NT2/D1 (cell line): ENCODE measurements around the gene SLC1A7.

Experiments used
- DNase-seq: peaks from one replicate; pipeline ENCODE4 v3.0.0-alpha.2; 2011; ENCODE audit warnings: low read depth, low spot score
- H3K27me3 ChIP-seq: 2 replicates; pipeline ENCODE4 v1.6.0; 2011; ENCODE audit warnings: mild to moderate bottlenecking; ENCODE audit not compliant: insufficient read length, insufficient read depth
- H3K36me3 ChIP-seq: 2 replicates; pipeline ENCODE4 v1.6.1; 2011; ENCODE audit warnings: mild to moderate bottlenecking, low read length, mixed read lengths; ENCODE audit not compliant: insufficient read depth, insufficient read length
- H3K4me1 ChIP-seq: 2 replicates; pipeline ENCODE4 v1.5.1; 2011; ENCODE audit not compliant: insufficient read depth, insufficient read length
- H3K4me3 ChIP-seq: 2 replicates; pipeline ENCODE4 v1.5.1; 2011; ENCODE audit warnings: low read depth; ENCODE audit not compliant: insufficient read length
- H3K9ac ChIP-seq: 2 replicates; pipeline ENCODE4 v1.6.0; 2011; ENCODE audit warnings: low read depth; ENCODE audit not compliant: insufficient read length
- H3K9me3 ChIP-seq: 2 replicates; pipeline ENCODE4 v1.5.1; 2011; ENCODE audit warnings: mild to moderate bottlenecking, low read length; ENCODE audit not compliant: insufficient read depth
- SUZ12 ChIP-seq: IDR thresholded peaks from 2 replicates; pipeline ENCODE4 v1.6.1; 2011; ENCODE audit not compliant: insufficient read length, insufficient read depth; ENCODE audit errors: extremely low read depth
- YY1 ChIP-seq: IDR thresholded peaks from 2 replicates; pipeline ENCODE4 v1.6.1; 2011; ENCODE audit not compliant: insufficient read length, insufficient read depth
- ZNF274 ChIP-seq: IDR thresholded peaks from 2 replicates; pipeline ENCODE4 v1.6.1; 2011; ENCODE audit warnings: mild to moderate bottlenecking, low read depth, low read length

Gene SLC1A7

GRCh38 chr1:53051676-53052075, 90.8 kb downstream of the SLC1A7 start:
- H3K36me3 ChIP-seq, result peaks cover 10% of the 10 kb centered on the region

GRCh38 chr1:53050310-53050709, 92.1 kb downstream of the SLC1A7 start:
- Histone ChIP-seq H3K27me3 (no peaks in the 10 kb centered on the region), H3K9ac (no peak overlapping the region), H3K4me3 (no peak overlapping the region), H3K4me1 (peaks cover 2% of the 10 kb centered on the region), H3K9me3 (no peaks in the 10 kb centered on the region), H3K36me3 (peaks cover 10% of the 10 kb centered on the region)
- DNase-seq, result no peak
- no peak for TF ChIP-seq ZNF274
- TF ChIP-seq SUZ12, result no peak
- TF ChIP-seq YY1, result no peak

More at GRCh38 chr1:53051676-53052075, 90.8 kb downstream of the SLC1A7 start:
- Histone ChIP-seq H3K27me3 (no peaks in the 10 kb centered on the region), H3K9me3 (no peaks in the 10 kb centered on the region), H3K9ac (no peak overlapping the region), H3K4me3 (no peak overlapping the region), H3K4me1 (peaks cover 2% of the 10 kb centered on the region)
- TF ChIP-seq SUZ12, result no peak
- TF ChIP-seq ZNF274, result no peak
- no peak for TF ChIP-seq YY1
- DNase-seq, result no peak

DNA sequence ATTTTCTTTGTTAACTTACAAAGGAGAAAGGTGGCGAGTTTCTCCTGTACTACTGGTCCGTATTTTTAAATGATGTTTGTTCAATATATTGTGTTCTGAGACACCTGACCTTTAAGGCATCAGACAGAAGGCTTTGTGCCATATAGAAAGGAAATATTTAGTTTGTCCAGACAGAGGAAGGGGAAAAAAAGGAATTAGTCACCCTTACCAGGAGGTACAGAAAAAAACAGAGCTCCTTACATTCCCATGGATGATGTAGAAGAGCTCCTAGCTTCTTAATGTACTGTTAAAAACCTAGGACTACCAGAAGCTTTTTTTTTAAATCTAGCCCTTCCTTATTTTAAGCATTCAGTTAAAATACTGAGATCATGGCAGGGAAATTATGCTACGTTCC, 92.9 kb downstream of the SLC1A7 start:
- Histone ChIP-seq H3K4me3 (no peak overlapping the region), H3K9me3 (no peaks in the 10 kb centered on the region), H3K36me3 (peaks cover 10% of the 10 kb centered on the region), H3K27me3 (no peaks in the 10 kb centered on the region), H3K9ac (no peak overlapping the region), H3K4me1 (peaks cover 2% of the 10 kb centered on the region)
- TF ChIP-seq SUZ12 (no peak), ZNF274 (no peak), YY1 (no peak)
- DNase-seq, result no peak

DNA sequence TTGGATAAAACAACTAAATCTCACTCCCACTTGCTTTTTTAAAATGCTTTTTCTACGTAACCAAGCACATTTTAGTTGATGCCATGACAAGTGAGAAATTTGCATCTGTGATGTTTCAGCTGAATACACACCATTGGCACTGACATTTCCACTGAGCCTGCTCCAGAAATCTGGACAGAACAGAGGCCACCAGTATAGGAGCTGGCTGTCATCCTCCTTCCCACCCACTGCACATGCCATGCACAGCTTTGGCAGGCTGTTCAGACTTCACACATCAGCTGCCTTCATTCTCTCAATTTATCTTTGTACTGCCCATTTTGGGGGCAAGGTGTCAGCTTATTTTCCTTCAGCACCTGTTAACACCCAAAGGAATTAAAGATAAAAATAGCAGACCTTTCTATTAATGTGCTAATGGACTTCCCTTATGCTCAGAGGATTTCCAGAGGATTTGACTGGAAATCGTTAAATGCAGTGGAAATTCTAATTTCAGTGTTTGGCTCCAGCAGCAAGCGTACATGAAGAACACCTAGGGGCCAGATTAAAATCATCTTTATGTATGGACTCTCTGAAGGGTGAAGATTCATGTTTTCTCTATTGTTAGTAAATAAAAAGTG, 93.4 kb downstream of the SLC1A7 start:
- Histone ChIP-seq H3K9me3 (no peaks in the 10 kb centered on the region), H3K9ac (no peak overlapping the region), H3K27me3 (no peaks in the 10 kb centered on the region), H3K4me3 (no peak overlapping the region), H3K36me3 (peaks cover 10% of the 10 kb centered on the region), H3K4me1 (peaks cover 2% of the 10 kb centered on the region)
- no peak for DNase-seq
- TF ChIP-seq YY1 (no peak), SUZ12 (no peak), ZNF274 (no peak)

GRCh38 chr1:53047737-53048736, 94.4 kb downstream of the SLC1A7 start:
- DNase-seq, result no peak
- Histone ChIP-seq H3K36me3 (peaks cover 6% of the 10 kb centered on the region), H3K27me3 (no peaks in the 10 kb centered on the region), H3K9me3 (no peaks in the 10 kb centered on the region), H3K9ac (no peak overlapping the region), H3K4me1 (peaks cover 2% of the 10 kb centered on the region), H3K4me3 (no peak overlapping the region)
- TF ChIP-seq YY1, result no peak

GRCh38 chr1:53046930-53047329, 95.5 kb downstream of the SLC1A7 start:
- no peak for DNase-seq
- Histone ChIP-seq H3K9me3 (no peaks in the 10 kb centered on the region), H3K4me1 (peaks cover 2% of the 10 kb centered on the region), H3K4me3 (no peak overlapping the region), H3K9ac (no peak overlapping the region), H3K36me3 (peaks cover 6% of the 10 kb centered on the region), H3K27me3 (no peaks in the 10 kb centered on the region)
- TF ChIP-seq YY1, result no peak
- no peak for TF ChIP-seq ZNF274
- no peak for TF ChIP-seq SUZ12

DNA sequence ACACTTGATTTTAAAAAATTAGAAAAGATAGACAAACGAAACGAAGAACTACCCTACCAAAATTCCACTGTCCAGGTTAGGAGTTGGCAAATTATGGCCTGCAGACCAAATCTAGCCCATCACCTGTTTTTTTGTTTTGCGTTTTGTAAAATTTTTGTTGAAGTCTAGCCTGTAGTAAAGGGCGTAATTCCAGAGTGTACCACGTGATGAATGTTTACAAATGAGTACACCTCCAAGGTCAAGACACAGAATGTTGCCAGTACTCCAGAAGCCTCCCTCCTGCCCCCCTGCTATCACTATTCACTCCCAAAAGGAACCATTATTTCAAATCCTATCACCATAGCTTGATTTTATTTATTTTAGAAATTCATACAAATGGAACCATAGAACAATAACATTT, 97.5 kb downstream of the SLC1A7 start:
- DNase-seq, result no peak
- TF ChIP-seq YY1, result no peak
- TF ChIP-seq ZNF274, result no peak
- no peak for TF ChIP-seq SUZ12
- Histone ChIP-seq H3K4me1 (peaks cover 2% of the 10 kb centered on the region), H3K27me3 (no peaks in the 10 kb centered on the region), H3K36me3 (peaks cover 9% of the 10 kb centered on the region), H3K9ac (no peak overlapping the region), H3K9me3 (no peaks in the 10 kb centered on the region), H3K4me3 (no peak overlapping the region)
